Hepatocyte (in vitro differentiated cells): ENCODE results near the gene NOSIP. TPM values are rescaled to one million over a fixed set of nuclear protein-coding genes. Genes with fewer than 3 reads are reported as not detected.

Experiments used
- DNase-seq: peaks from one replicate; pipeline ENCODE4 v3.0.0-alpha.2; 2016; ENCODE audit warnings: low spot score
- H2AFZ ChIP-seq: fragments of 200-600 bp; sonication (generic); 2 replicates; pipeline ENCODE4 v1.6.0; 2016; ENCODE audit warnings: antibody characterized with exemption, mild to moderate bottlenecking
- H3K27ac ChIP-seq: fragments of 200-600 bp; sonication (generic); 2 replicates; pipeline ENCODE4 v1.5.1; 2016; ENCODE audit warnings: mild to moderate bottlenecking
- H3K27me3 ChIP-seq: fragments of 200-600 bp; sonication (generic); 2 replicates; pipeline ENCODE4 v1.6.1; 2016
- H3K36me3 ChIP-seq: fragments of 200-600 bp; sonication (generic); replicated peaks from 2 replicates; pipeline ENCODE4 v1.5.1; 2016; ENCODE audit warnings: low read depth; ENCODE audit not compliant: insufficient read depth
- H3K4me1 ChIP-seq: fragments of 200-600 bp; sonication (generic); 2 replicates; pipeline ENCODE4 v1.5.1; 2016; ENCODE audit warnings: mild to moderate bottlenecking, moderate library complexity; ENCODE audit not compliant: insufficient read depth
- H3K4me2 ChIP-seq: fragments of 200-600 bp; sonication (generic); 2 replicates; pipeline ENCODE4 v1.6.0; 2016
- H3K4me3 ChIP-seq: fragments of 200-600 bp; sonication (generic); 2 replicates; pipeline ENCODE4 v1.5.1; 2016; ENCODE audit warnings: mild to moderate bottlenecking
- H3K79me2 ChIP-seq: fragments of 200-600 bp; sonication (generic); 2 replicates; pipeline ENCODE4 v1.6.0; 2017; ENCODE audit warnings: mild to moderate bottlenecking
- H3K9me2 ChIP-seq: fragments of 200-600 bp; sonication (generic); replicated peaks from 2 replicates; pipeline ENCODE4 v1.6.0; 2017; ENCODE audit warnings: mild to moderate bottlenecking; ENCODE audit not compliant: insufficient read depth
- H3K9me3 ChIP-seq: fragments of 200-600 bp; sonication (generic); 2 replicates; pipeline ENCODE4 v1.5.1; 2016; ENCODE audit warnings: low read depth, mild to moderate bottlenecking
- H4K20me1 ChIP-seq: fragments of 200-600 bp; sonication (generic); 2 replicates; pipeline ENCODE4 v1.6.0; 2016; ENCODE audit warnings: mild to moderate bottlenecking; ENCODE audit not compliant: insufficient read depth, poor library complexity, severe bottlenecking
- EZH2 ChIP-seq: fragments of 200-600 bp; sonication (generic); IDR thresholded peaks from 2 replicates; pipeline ENCODE4 v1.6.1; 2016; ENCODE audit warnings: antibody characterized with exemption, mild to moderate bottlenecking, borderline replicate concordance
- EZH2phosphoT487 ChIP-seq: fragments of 200-600 bp; sonication (generic); IDR thresholded peaks from one replicate; pipeline ENCODE4 v1.6.1; 2018; ENCODE audit warnings: antibody characterized with exemption, mild to moderate bottlenecking, low read depth, moderate library complexity; ENCODE audit not compliant: unreplicated experiment, severe bottlenecking
- WGBS: methylation state at CpG from one replicate; pipeline ENCODE4 v1.1.6; 2016; ENCODE audit warnings: low lambda C conversion rate; ENCODE audit errors: missing lambda C conversion rate; 5-methylcytosine and 5-hydroxymethylcytosine counted together
- polyA plus RNA-seq: library from polyadenylated mRNA; unstranded; fragments of >200 nt; fragmentation: Nextera tagmentation; extraction: Ambion mirVana; gene quantifications from 2 replicates; pipeline ENCODE4 v1.2.1, GENCODE V29; 2016
- total RNA-seq: library from RNA; depleted of rRNA; stranded (reverse); fragments of >200 nt; gene quantifications from 2 replicates; pipeline ENCODE4 v1.2.3, GENCODE V29; 2014
- TF ChIP-seq, protein P1 (sequence below): fragments of 200-600 bp; sonication (generic); IDR thresholded peaks from 2 replicates; pipeline ENCODE4 v1.5.1; 2016; ENCODE audit warnings: antibody characterized with exemption, mild to moderate bottlenecking; ENCODE audit not compliant: poor library complexity

The NOSIP gene
- total and polyA plus RNA-seq, 2 experiments from 2014 or later, result 52.8 to 93.9 TPM

GRCh38 chr19:49609499-49610092 lies 29.2 kb upstream of the NOSIP start:
- Histone ChIP-seq H4K20me1 (peaks cover 30% of the 10 kb centered on the region), H3K4me1 (no peaks in the 10 kb centered on the region), H3K27ac (no peak overlapping the region), H3K36me3 (no peaks in the 10 kb centered on the region), H2AFZ (no peak overlapping the region), H3K27me3 (no peaks in the 10 kb centered on the region), H3K79me2 (peaks cover 93% of the 10 kb centered on the region), H3K4me2 (no peak overlapping the region), H3K4me3 (no peak overlapping the region), H3K9me3 (no peaks in the 10 kb centered on the region), H3K9me2 (no peaks in the 10 kb centered on the region)
- DNase-seq, result no peak
- WGBS, result 93% methylated on average over 12 of the region's 12 CpGs
- no peak for TF ChIP-seq EZH2
- TF ChIP-seq EZH2phosphoT487, result no peak
- TF ChIP-seq, protein P1, sequence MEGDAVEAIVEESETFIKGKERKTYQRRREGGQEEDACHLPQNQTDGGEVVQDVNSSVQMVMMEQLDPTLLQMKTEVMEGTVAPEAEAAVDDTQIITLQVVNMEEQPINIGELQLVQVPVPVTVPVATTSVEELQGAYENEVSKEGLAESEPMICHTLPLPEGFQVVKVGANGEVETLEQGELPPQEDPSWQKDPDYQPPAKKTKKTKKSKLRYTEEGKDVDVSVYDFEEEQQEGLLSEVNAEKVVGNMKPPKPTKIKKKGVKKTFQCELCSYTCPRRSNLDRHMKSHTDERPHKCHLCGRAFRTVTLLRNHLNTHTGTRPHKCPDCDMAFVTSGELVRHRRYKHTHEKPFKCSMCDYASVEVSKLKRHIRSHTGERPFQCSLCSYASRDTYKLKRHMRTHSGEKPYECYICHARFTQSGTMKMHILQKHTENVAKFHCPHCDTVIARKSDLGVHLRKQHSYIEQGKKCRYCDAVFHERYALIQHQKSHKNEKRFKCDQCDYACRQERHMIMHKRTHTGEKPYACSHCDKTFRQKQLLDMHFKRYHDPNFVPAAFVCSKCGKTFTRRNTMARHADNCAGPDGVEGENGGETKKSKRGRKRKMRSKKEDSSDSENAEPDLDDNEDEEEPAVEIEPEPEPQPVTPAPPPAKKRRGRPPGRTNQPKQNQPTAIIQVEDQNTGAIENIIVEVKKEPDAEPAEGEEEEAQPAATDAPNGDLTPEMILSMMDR, result no peak

DNA sequence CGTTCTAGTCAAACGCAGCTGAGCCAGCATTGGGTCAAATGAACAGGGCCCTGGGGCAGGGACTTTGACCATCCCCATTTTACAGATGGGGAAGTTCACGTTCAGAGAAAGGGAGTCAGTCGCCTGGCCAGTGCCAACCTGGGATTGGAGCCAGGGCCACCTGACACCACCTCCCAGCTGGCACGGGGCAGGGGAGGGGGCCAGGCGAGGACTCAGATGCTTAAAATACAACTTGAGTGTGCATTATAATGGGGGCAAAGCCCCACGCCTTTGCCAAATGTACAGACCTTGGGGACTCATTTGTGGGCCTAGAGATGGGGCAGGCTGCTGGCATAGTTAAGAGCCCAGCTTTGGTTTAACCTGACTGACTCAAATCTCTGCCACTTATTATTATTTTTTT lies 25.2 kb upstream of the NOSIP start:
- no peak for DNase-seq
- Histone ChIP-seq H3K79me2 (peaks cover 94% of the 10 kb centered on the region), H3K4me1 (no peaks in the 10 kb centered on the region), H2AFZ (no peak overlapping the region), H3K27ac (no peak overlapping the region), H3K9me2 (no peaks in the 10 kb centered on the region), H3K27me3 (no peaks in the 10 kb centered on the region), H3K36me3 (no peaks in the 10 kb centered on the region), H3K4me3 (no peak overlapping the region), H3K4me2 (no peak overlapping the region), H4K20me1 (peaks cover 15% of the 10 kb centered on the region), H3K9me3 (no peaks in the 10 kb centered on the region)
- TF ChIP-seq EZH2 (no peak), EZH2phosphoT487 (no peak)
- TF ChIP-seq, protein P1, result no peak
- WGBS, result 96% methylated on average over 7 of the region's 7 CpGs

DNA sequence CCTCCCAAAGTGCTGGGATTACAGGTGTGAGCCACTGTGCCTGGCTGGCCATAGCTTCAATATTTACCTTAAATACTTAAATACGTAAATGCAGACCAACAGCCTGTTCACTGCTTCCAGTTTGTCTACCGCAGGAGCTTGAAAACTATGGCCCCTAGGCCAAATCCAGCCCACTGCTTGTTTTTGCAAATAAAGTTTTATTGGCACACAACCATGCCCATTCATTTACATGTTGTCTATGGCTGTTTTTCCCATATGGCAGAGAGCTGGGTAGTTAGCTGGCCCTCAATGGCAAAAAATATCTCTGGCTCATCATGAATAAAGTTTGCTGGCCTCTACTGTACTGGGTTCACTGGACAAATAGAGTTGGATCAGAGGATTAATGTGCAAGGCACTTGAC lies 22.4 kb upstream of the NOSIP start:
- H3K4me1 ChIP-seq, result no peaks in the 10 kb centered on the region
- TF ChIP-seq EZH2 (no peak), EZH2phosphoT487 (no peak)
- TF ChIP-seq, protein P1, result no peak
- no peak overlapping the region for H3K27ac ChIP-seq
- no peak for DNase-seq
- H2AFZ ChIP-seq, result no peak overlapping the region
- H3K9me3 ChIP-seq, result no peaks in the 10 kb centered on the region
- H3K36me3 ChIP-seq, result no peaks in the 10 kb centered on the region
- H3K4me2 ChIP-seq, result no peak overlapping the region
- no peaks in the 10 kb centered on the region for H3K27me3 ChIP-seq
- 96% methylated on average over 2 of the region's 2 CpGs for WGBS
- peaks cover 91% of the 10 kb centered on the region for H3K79me2 ChIP-seq
- no peaks in the 10 kb centered on the region for H3K9me2 ChIP-seq
- peaks cover 10% of the 10 kb centered on the region for H4K20me1 ChIP-seq
- H3K4me3 ChIP-seq, result no peak overlapping the region
